ENCODE results near the gene TMEM150A.
A peak's percentile ranks its signal among the peaks of the same experiment; 100 is the strongest.

TMEM150A gene

GRCh38 chr2:85577386-85578242, 24.9 kb downstream of the TMEM150A start, which contains the start of gene VAMP8:
Gene VAMP8, plus strand, starts transcription at chr2:85577586. Its CDS starts 61 bp downstream, at chr2:85577647.
- peak in 2 of 3 donors; percentile 44 to 61 for DNase-seq
- CTCF ChIA-PET: interaction anchor here (0.6 to 2.3 kb wide), 12 partner anchors 10 to 185 kb away, joined by 3 to 18 read pairs (median 4); partner anchors contain the start of genes RNF181 and TMEM150A
- WGBS (ENCODE audit: insufficient coverage): 2% methylated on average over 8 of the region's 19 CpGs

DNA sequence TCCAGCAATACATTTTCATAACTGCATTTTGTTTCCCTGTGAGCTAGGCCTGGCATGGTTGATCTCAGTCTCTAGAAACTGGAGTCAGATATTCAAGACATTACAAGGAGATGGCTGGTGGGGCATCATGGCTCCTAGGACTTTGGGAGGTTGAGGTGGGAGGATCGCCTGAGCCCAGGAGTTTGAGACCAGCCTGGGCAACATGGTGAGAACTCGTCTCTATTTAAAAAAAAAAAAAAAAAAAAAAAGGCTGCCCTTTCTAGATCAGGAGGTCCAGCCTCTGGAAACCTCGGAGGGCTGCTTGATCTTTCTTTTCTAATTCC, 25.5 kb downstream of the TMEM150A start:
- H3K4me3 ChIP-seq (ENCODE audit: control insufficient read depth in 1 of 7, extremely low read depth in 1 of 7, insufficient read depth in 4 of 7, low read depth in 2 of 7, low read length in 6 of 7): peak overlapping the region in 6 of 7 experiments; percentile 38 to 92 (median 74)
- H3K36me3 ChIP-seq (ENCODE audit: control insufficient read depth in 4 of 4, insufficient read depth in 4 of 4, low read length in 3 of 4): peaks cover 4 to 22% (median 11%) of the 10 kb centered on the region in 4 experiments
- no peaks in the 10 kb centered on the region for H3K27me3 ChIP-seq (replicated peaks in 2 of 5; ENCODE audit: control insufficient read depth in 4 of 5, insufficient read depth in 5 of 5, low read length in 4 of 5)
- DNase-seq: no peak
- no peaks in the 10 kb centered on the region for H3K9me3 ChIP-seq (ENCODE audit: control extremely low read depth in 1 of 5, control insufficient read depth in 4 of 5, insufficient read depth in 2 of 5, low read depth in 1 of 5, low read length in 4 of 5)
- CTCF ChIA-PET: interaction anchor here (0.6 to 2.3 kb wide), 8 partner anchors 10 to 28 kb away, joined by 3 to 10 read pairs (median 4); partner anchors contain the start of genes RNF181 and TMEM150A
- H3K4me1 ChIP-seq (ENCODE audit: control extremely low read depth in 1 of 4, control insufficient read depth in 4 of 4, insufficient read depth in 4 of 4, low read length in 3 of 4): peaks cover 12 to 47% (median 43%) of the 10 kb centered on the region in 4 experiments
- POLR2A ChIA-PET: interaction anchor here (1.0 to 1.1 kb wide), 3 partner anchors 25 to 123 kb away, joined by 3 to 5 read pairs (median 3); partner anchors contain the start of genes MAT2A and TMEM150A
- 10% methylated on average over 2 of the region's 3 CpGs for WGBS (ENCODE audit: insufficient coverage)
- peak overlapping the region; percentile 91 to 95 for H3K27ac ChIP-seq (ENCODE audit: insufficient read depth in 1 of 2, low read depth in 1 of 2, low read length in 2 of 2, poor library complexity in 1 of 2, severe bottlenecking in 2 of 2)

More at GRCh38 chr2:85577386-85578242, 24.9 kb downstream of the TMEM150A start, which contains the start of gene VAMP8:
- H3K27me3 ChIP-seq (replicated peaks in 2 of 5; ENCODE audit: control insufficient read depth in 4 of 5, insufficient read depth in 5 of 5, low read length in 4 of 5): no peaks in the 10 kb centered on the region
- H3K27ac ChIP-seq (ENCODE audit: insufficient read depth in 1 of 2, low read depth in 1 of 2, low read length in 2 of 2, poor library complexity in 1 of 2, severe bottlenecking in 2 of 2): peak within 1 kb of the TSS; percentile 91 to 95
- H3K36me3 ChIP-seq (ENCODE audit: control insufficient read depth in 4 of 4, insufficient read depth in 4 of 4, low read length in 3 of 4): peaks cover 4 to 27% (median 15%) of the 10 kb centered on the region in 4 experiments
- peaks cover 12 to 52% (median 45%) of the 10 kb centered on the region in 4 experiments for H3K4me1 ChIP-seq (ENCODE audit: control extremely low read depth in 1 of 4, control insufficient read depth in 4 of 4, insufficient read depth in 4 of 4, low read length in 3 of 4)
- no peaks in the 10 kb centered on the region for H3K9me3 ChIP-seq (ENCODE audit: control extremely low read depth in 1 of 5, control insufficient read depth in 4 of 5, insufficient read depth in 2 of 5, low read depth in 1 of 5, low read length in 4 of 5)
- H3K4me3 ChIP-seq (ENCODE audit: control insufficient read depth in 1 of 7, extremely low read depth in 1 of 7, insufficient read depth in 4 of 7, low read depth in 2 of 7, low read length in 6 of 7): peak within 1 kb of the TSS; percentile 37 to 92 (median 72)
- POLR2A ChIA-PET: interaction anchor here (1.0 to 1.3 kb wide), 6 partner anchors 10 to 124 kb away, joined by 3 to 9 read pairs (median 3); partner anchors contain the start of genes MAT2A and TMEM150A

DNA sequence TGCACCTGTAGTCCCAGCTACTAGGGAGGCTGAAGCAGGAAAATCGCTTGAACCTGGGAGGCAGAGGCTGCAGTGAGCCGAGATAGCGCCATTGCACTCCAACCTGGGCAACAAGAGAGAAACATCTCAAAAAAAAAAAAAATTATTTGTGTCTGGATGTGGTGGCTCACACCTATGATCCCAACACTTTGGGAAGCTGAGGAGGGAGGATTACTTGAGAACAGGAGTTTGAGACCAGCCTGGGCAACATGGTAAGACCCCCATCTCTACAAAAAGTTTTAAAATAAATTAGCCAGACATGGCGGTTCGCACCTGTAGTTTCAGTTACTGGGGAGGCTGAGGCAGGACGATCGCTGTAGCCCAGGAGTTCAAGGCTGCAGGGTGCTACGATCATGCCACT, 26.8 kb downstream of the TMEM150A start:
- peaks cover 12 to 44% (median 39%) of the 10 kb centered on the region in 4 experiments for H3K4me1 ChIP-seq (ENCODE audit: control extremely low read depth in 1 of 4, control insufficient read depth in 4 of 4, insufficient read depth in 4 of 4, low read length in 3 of 4)
- H3K27me3 ChIP-seq (replicated peaks in 2 of 5; ENCODE audit: control insufficient read depth in 4 of 5, insufficient read depth in 5 of 5, low read length in 4 of 5): no peaks in the 10 kb centered on the region
- 100% methylated on average over 7 of the region's 8 CpGs for WGBS (ENCODE audit: insufficient coverage)
- POLR2A ChIA-PET: no interaction called here
- CTCF ChIA-PET: interaction anchor here (0.7 to 1.2 kb wide), 3 partner anchors 12 to 28 kb away, joined by 3 to 5 read pairs (median 5); no protein-coding TSS in a partner anchor
- no peak for DNase-seq
- H3K36me3 ChIP-seq (ENCODE audit: control insufficient read depth in 4 of 4, insufficient read depth in 4 of 4, low read length in 3 of 4): peaks cover 0 to 11% (median 3%) of the 10 kb centered on the region in 4 experiments
- no peak overlapping the region for H3K4me3 ChIP-seq (ENCODE audit: control insufficient read depth in 1 of 7, extremely low read depth in 1 of 7, insufficient read depth in 4 of 7, low read depth in 2 of 7, low read length in 6 of 7)
- no peak overlapping the region for H3K27ac ChIP-seq (ENCODE audit: insufficient read depth in 1 of 2, low read depth in 1 of 2, low read length in 2 of 2, poor library complexity in 1 of 2, severe bottlenecking in 2 of 2)
- no peaks in the 10 kb centered on the region for H3K9me3 ChIP-seq (ENCODE audit: control extremely low read depth in 1 of 5, control insufficient read depth in 4 of 5, insufficient read depth in 2 of 5, low read depth in 1 of 5, low read length in 4 of 5)

GRCh38 chr2:85566265-85566664, 36.2 kb downstream of the TMEM150A start:
- WGBS (ENCODE audit: insufficient coverage): 100% methylated on average over 1 of the region's 4 CpGs
- DNase-seq: no peak
- H3K27ac ChIP-seq (ENCODE audit: insufficient read depth in 1 of 2, low read depth in 1 of 2, low read length in 2 of 2, poor library complexity in 1 of 2, severe bottlenecking in 2 of 2): no peak overlapping the region
- H3K4me1 ChIP-seq (ENCODE audit: control extremely low read depth in 1 of 4, control insufficient read depth in 4 of 4, insufficient read depth in 4 of 4, low read length in 3 of 4): peaks cover 0 to 13% (median 6%) of the 10 kb centered on the region in 4 experiments
- H3K9me3 ChIP-seq (ENCODE audit: control extremely low read depth in 1 of 5, control insufficient read depth in 4 of 5, insufficient read depth in 2 of 5, low read depth in 1 of 5, low read length in 4 of 5): no peaks in the 10 kb centered on the region
- ChIA-PET POLR2A (no interaction called here), CTCF (interaction anchor here (2.2 kb wide), 1 partner anchor 11 kb away, joined by 10 read pairs; the partner anchor contains the start of gene VAMP8)
- no peaks in the 10 kb centered on the region for H3K27me3 ChIP-seq (replicated peaks in 2 of 5; ENCODE audit: control insufficient read depth in 4 of 5, insufficient read depth in 5 of 5, low read length in 4 of 5)
- no peaks in the 10 kb centered on the region for H3K36me3 ChIP-seq (ENCODE audit: control insufficient read depth in 4 of 4, insufficient read depth in 4 of 4, low read length in 3 of 4)
- no peak overlapping the region for H3K4me3 ChIP-seq (ENCODE audit: control insufficient read depth in 1 of 7, extremely low read depth in 1 of 7, insufficient read depth in 4 of 7, low read depth in 2 of 7, low read length in 6 of 7)

DNA sequence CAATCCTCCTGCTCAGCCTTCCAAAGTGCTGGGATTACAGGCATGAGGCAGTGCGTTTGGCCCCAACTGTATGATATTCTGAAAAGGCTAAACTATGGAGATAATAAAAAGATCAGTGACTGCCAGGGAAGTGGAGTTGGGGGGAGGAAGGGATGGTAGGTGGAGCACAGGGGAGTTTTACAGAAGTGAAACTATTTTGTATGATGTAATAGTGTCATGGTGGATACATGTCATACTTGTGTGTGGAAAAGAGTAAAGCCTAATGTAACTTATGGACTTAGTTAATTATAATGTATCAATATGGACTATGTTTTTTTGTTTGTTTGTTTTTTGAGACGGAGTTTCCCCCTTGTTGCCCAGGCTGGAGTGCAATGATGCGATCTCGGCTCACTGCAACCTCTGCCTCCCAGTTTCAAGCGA, 38.3 kb downstream of the TMEM150A start:
- no peaks in the 10 kb centered on the region for H3K9me3 ChIP-seq (ENCODE audit: control extremely low read depth in 1 of 5, control insufficient read depth in 4 of 5, insufficient read depth in 2 of 5, low read depth in 1 of 5, low read length in 4 of 5)
- 100% methylated on average over 5 of the region's 5 CpGs for WGBS (ENCODE audit: insufficient coverage)
- no peaks in the 10 kb centered on the region for H3K27me3 ChIP-seq (replicated peaks in 2 of 5; ENCODE audit: control insufficient read depth in 4 of 5, insufficient read depth in 5 of 5, low read length in 4 of 5)
- no peaks in the 10 kb centered on the region for H3K36me3 ChIP-seq (ENCODE audit: control insufficient read depth in 4 of 4, insufficient read depth in 4 of 4, low read length in 3 of 4)
- peaks cover 6 to 25% (median 14%) of the 10 kb centered on the region in 4 experiments for H3K4me1 ChIP-seq (ENCODE audit: control extremely low read depth in 1 of 4, control insufficient read depth in 4 of 4, insufficient read depth in 4 of 4, low read length in 3 of 4)
- POLR2A ChIA-PET: interaction anchor here (3.1 kb wide), 1 partner anchor 31 kb away, joined by 14 read pairs; the partner anchor contains the start of gene RNF181
- H3K4me3 ChIP-seq (ENCODE audit: control insufficient read depth in 1 of 7, extremely low read depth in 1 of 7, insufficient read depth in 4 of 7, low read depth in 2 of 7, low read length in 6 of 7): no peak overlapping the region
- CTCF ChIA-PET: interaction anchor here (0.6 to 7.0 kb wide), 4 partner anchors 9 to 27 kb away, joined by 3 to 34 read pairs (median 3); no protein-coding TSS in a partner anchor
- H3K27ac ChIP-seq (ENCODE audit: insufficient read depth in 1 of 2, low read depth in 1 of 2, low read length in 2 of 2, poor library complexity in 1 of 2, severe bottlenecking in 2 of 2): no peak overlapping the region
- peak in 2 of 3 donors; percentile 56 to 64 for DNase-seq

DNA sequence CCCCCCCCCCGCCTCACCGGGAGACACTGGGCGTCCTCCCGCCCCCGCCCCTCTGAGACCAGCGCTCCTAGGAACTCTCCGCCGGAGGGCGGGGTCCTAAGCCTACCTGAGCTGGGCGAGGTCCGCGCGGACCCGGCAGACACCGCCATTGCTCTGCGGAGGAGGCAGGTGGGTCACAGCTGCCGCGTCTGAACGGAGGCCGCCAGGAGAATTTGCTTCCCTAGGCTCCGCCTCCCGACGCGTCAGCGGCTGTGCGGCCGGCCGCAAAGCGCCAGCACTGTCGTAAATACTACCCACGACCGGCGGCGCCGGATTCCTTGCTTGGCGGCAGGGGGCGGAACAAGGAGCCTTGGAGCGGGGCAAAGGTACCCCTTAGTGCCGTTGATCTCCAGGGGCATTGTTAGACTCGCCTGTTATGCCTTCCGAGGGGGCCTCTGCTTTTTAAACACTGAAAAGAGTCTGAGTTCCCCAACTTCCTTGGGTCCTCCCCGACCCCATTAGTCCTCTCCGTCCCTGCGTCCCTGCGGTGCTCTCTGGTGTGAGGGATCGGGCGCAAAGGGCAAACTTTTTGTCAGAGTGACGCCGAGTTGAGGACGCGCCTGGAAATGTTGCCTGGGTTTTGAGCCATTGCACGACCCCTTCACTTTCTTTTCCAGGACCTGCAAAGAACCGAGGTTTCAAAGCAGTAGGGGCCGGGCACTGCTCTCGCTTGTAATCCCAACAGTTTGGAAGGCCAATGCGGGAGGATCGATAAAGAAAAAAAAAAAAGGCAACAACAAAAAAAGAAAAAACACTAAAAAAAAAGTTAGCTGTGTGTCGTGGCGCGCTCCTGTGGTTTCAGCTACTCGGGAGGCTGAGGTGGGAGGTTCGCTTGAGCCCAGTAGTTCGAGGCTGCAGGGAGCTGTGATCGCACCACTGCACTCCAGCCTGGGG, 41.0 kb downstream of the TMEM150A start, which contains the start of gene GGCX:
GGCX (minus strand) TSS at position 214 of the 933 bp plus-strand sequence; CDS start at position 149, 65 bp downstream.
- Histone ChIP-seq H3K9me3 (ENCODE audit: control extremely low read depth in 1 of 5, control insufficient read depth in 4 of 5, insufficient read depth in 2 of 5, low read depth in 1 of 5, low read length in 4 of 5) (no peaks in the 10 kb centered on the region), H3K4me1 (ENCODE audit: control extremely low read depth in 1 of 4, control insufficient read depth in 4 of 4, insufficient read depth in 4 of 4, low read length in 3 of 4) (peaks cover 6 to 25% (median 14%) of the 10 kb centered on the region in 4 experiments), H3K36me3 (ENCODE audit: control insufficient read depth in 4 of 4, insufficient read depth in 4 of 4, low read length in 3 of 4) (peaks cover 4 to 22% (median 12%) of the 10 kb centered on the region in 4 experiments), H3K27ac (ENCODE audit: insufficient read depth in 1 of 2, low read depth in 1 of 2, low read length in 2 of 2, poor library complexity in 1 of 2, severe bottlenecking in 2 of 2) (peak within 1 kb of the TSS; percentile 86 to 93), H3K27me3 (replicated peaks in 2 of 5; ENCODE audit: control insufficient read depth in 4 of 5, insufficient read depth in 5 of 5, low read length in 4 of 5) (no peaks in the 10 kb centered on the region), H3K4me3 (ENCODE audit: control insufficient read depth in 1 of 7, extremely low read depth in 1 of 7, insufficient read depth in 4 of 7, low read depth in 2 of 7, low read length in 6 of 7) (peak within 1 kb of the TSS; percentile 89 to 97 (median 91))
- WGBS (ENCODE audit: insufficient coverage): 6% methylated on average over 46 of the region's 64 CpGs
- CTCF ChIA-PET: interaction anchor here (0.9 to 7.0 kb wide), 12 partner anchors 10 to 173 kb away, joined by 3 to 34 read pairs (median 4); partner anchors contain the start of gene C2orf68
- DNase-seq: peak; percentile 96 to 98 (median 98)
- POLR2A ChIA-PET: interaction anchor here (0.6 to 3.1 kb wide), 11 partner anchors 9 to 675 kb away, joined by 3 to 14 read pairs (median 5); partner anchors contain the start of genes MAT2A and RNF181
